Uterus (tissue), 2 donors: ENCODE results near the gene GPR150.

ENCODE experiments used
- POLR2A ChIP-seq, 2 donors: fragments of 450-650 bp; IDR thresholded peaks; one replicate each; pipeline ENCODE4 v1.6.1; 2016; ENCODE audit warnings: antibody characterized with exemption in 2 of 2, mild to moderate bottlenecking in 1 of 2, moderate library complexity in 1 of 2
- TF ChIP-seq, protein P1 (sequence below), 4 experiments: fragments of 200-600 bp in 2 of 4; fragments of 450-650 bp in 2 of 4; sonication (generic) in 2 of 4; IDR thresholded peaks; one replicate each; pipeline ENCODE4 v1.5.1; 2016 to 2019; ENCODE audit warnings: antibody characterized with exemption in 4 of 4, mild to moderate bottlenecking in 2 of 4, moderate library complexity in 1 of 4

DNA sequence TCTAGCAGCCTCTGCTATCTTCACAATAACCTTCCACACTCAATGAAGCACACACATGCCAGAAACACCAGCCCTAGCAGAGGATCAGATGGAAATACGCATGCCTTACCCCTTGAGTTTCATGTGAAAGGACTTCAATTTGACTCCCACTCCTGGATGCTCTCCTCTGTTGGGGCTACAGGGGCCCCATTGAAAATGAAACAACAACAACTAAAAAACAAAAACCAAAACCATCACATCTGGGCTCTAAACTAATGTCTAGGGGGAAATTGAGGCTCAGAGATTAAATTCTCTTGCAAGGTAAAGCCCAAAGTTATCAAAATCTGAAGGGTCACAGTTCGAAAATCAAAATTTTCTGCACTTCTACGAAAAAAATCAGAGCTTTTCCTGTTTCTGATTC lies 18.7 kb downstream of the GPR150 start:
- TF ChIP-seq, protein P1, sequence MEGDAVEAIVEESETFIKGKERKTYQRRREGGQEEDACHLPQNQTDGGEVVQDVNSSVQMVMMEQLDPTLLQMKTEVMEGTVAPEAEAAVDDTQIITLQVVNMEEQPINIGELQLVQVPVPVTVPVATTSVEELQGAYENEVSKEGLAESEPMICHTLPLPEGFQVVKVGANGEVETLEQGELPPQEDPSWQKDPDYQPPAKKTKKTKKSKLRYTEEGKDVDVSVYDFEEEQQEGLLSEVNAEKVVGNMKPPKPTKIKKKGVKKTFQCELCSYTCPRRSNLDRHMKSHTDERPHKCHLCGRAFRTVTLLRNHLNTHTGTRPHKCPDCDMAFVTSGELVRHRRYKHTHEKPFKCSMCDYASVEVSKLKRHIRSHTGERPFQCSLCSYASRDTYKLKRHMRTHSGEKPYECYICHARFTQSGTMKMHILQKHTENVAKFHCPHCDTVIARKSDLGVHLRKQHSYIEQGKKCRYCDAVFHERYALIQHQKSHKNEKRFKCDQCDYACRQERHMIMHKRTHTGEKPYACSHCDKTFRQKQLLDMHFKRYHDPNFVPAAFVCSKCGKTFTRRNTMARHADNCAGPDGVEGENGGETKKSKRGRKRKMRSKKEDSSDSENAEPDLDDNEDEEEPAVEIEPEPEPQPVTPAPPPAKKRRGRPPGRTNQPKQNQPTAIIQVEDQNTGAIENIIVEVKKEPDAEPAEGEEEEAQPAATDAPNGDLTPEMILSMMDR (IDR thresholded peaks at IDR 0.05), result no peak
- TF ChIP-seq POLR2A (IDR thresholded peaks at IDR 0.05), result no peak
